IPS-NIHi11 (cell line): ENCODE data around the gene PLXNA2.

Experiments
- DNase-seq: peaks from one replicate; pipeline ENCODE4 v3.0.0; 2012; ENCODE audit warnings: mixed read lengths, low spot score

PLXNA2 gene

GRCh38 chr1:208268541-208269337 is 24.6 kb upstream of the PLXNA2 start:
- no peak for DNase-seq

- no peak for DNase-seq
Measured at GRCh38 chr1:208265525-208265924, 21.3 kb upstream of the PLXNA2 start.

GRCh38 chr1:208265122-208265469 is 20.9 kb upstream of the PLXNA2 start:
- no peak for DNase-seq

- DNase-seq, result no peak
Measured at GRCh38 chr1:208264469-208265121, 20.4 kb upstream of the PLXNA2 start.

- DNase-seq, result no peak
Measured at GRCh38 chr1:208261874-208262273, 17.7 kb upstream of the PLXNA2 start.

- no peak for DNase-seq
Measured at GRCh38 chr1:208258277-208258676, 14.1 kb upstream of the PLXNA2 start.

GRCh38 chr1:208257351-208257750 is 13.2 kb upstream of the PLXNA2 start:
- DNase-seq, result no peak

- no peak for DNase-seq
Measured at GRCh38 chr1:208256556-208256955, 12.4 kb upstream of the PLXNA2 start.

GRCh38 chr1:208256091-208256490 is 11.9 kb upstream of the PLXNA2 start:
- no peak for DNase-seq

GRCh38 chr1:208254862-208255261 is 10.7 kb upstream of the PLXNA2 start:
- no peak for DNase-seq

- no peak for DNase-seq
Measured at GRCh38 chr1:208254376-208254775, 10.2 kb upstream of the PLXNA2 start.

GRCh38 chr1:208252836-208253576 is 8.8 kb upstream of the PLXNA2 start:
- DNase-seq, result no peak

- peak; percentile 38 for DNase-seq
Measured at GRCh38 chr1:208251911-208252835, 8.0 kb upstream of the PLXNA2 start.

- DNase-seq, result no peak
Measured at GRCh38 chr1:208251015-208251414, 6.8 kb upstream of the PLXNA2 start.

- DNase-seq, result no peak
Measured at GRCh38 chr1:208250613-208251012, 6.4 kb upstream of the PLXNA2 start.

GRCh38 chr1:208248991-208249696 is 5.0 kb upstream of the PLXNA2 start:
- DNase-seq, result no peak

GRCh38 chr1:208248307-208248801 is 4.2 kb upstream of the PLXNA2 start:
- DNase-seq, result no peak

- no peak for DNase-seq
Measured at GRCh38 chr1:208247696-208248095, 3.5 kb upstream of the PLXNA2 start.

GRCh38 chr1:208245185-208245705 is 1.1 kb upstream of the PLXNA2 start:
- peak; percentile 76 for DNase-seq

GRCh38 chr1:208243527-208243966 is 637 bp downstream of the PLXNA2 start:
- no peak for DNase-seq
